Hepatocyte (in vitro differentiated cells): ENCODE measurements around the gene DOK5. TPM values are rescaled to one million over a fixed set of nuclear protein-coding genes. Genes with fewer than 3 reads are reported as not detected.

Experiments used
- DNase-seq: peaks from one replicate; pipeline ENCODE4 v3.0.0-alpha.2; 2016; ENCODE audit warnings: low spot score
- H2AFZ ChIP-seq: fragments of 200-600 bp; sonication (generic); 2 replicates; pipeline ENCODE4 v1.6.0; 2016; ENCODE audit warnings: antibody characterized with exemption, mild to moderate bottlenecking
- H3K27ac ChIP-seq: fragments of 200-600 bp; sonication (generic); 2 replicates; pipeline ENCODE4 v1.5.1; 2016; ENCODE audit warnings: mild to moderate bottlenecking
- H3K27me3 ChIP-seq: fragments of 200-600 bp; sonication (generic); 2 replicates; pipeline ENCODE4 v1.6.1; 2016
- H3K36me3 ChIP-seq: fragments of 200-600 bp; sonication (generic); replicated peaks from 2 replicates; pipeline ENCODE4 v1.5.1; 2016; ENCODE audit warnings: low read depth; ENCODE audit not compliant: insufficient read depth
- H3K4me1 ChIP-seq: fragments of 200-600 bp; sonication (generic); 2 replicates; pipeline ENCODE4 v1.5.1; 2016; ENCODE audit warnings: mild to moderate bottlenecking, moderate library complexity; ENCODE audit not compliant: insufficient read depth
- H3K4me2 ChIP-seq: fragments of 200-600 bp; sonication (generic); 2 replicates; pipeline ENCODE4 v1.6.0; 2016
- H3K4me3 ChIP-seq: fragments of 200-600 bp; sonication (generic); 2 replicates; pipeline ENCODE4 v1.5.1; 2016; ENCODE audit warnings: mild to moderate bottlenecking
- H3K79me2 ChIP-seq: fragments of 200-600 bp; sonication (generic); 2 replicates; pipeline ENCODE4 v1.6.0; 2017; ENCODE audit warnings: mild to moderate bottlenecking
- H3K9me2 ChIP-seq: fragments of 200-600 bp; sonication (generic); replicated peaks from 2 replicates; pipeline ENCODE4 v1.6.0; 2017; ENCODE audit warnings: mild to moderate bottlenecking; ENCODE audit not compliant: insufficient read depth
- H3K9me3 ChIP-seq: fragments of 200-600 bp; sonication (generic); 2 replicates; pipeline ENCODE4 v1.5.1; 2016; ENCODE audit warnings: low read depth, mild to moderate bottlenecking
- H4K20me1 ChIP-seq: fragments of 200-600 bp; sonication (generic); 2 replicates; pipeline ENCODE4 v1.6.0; 2016; ENCODE audit warnings: mild to moderate bottlenecking; ENCODE audit not compliant: insufficient read depth, poor library complexity, severe bottlenecking
- CTCF ChIP-seq: fragments of 200-600 bp; sonication (generic); IDR thresholded peaks from 2 replicates; pipeline ENCODE4 v1.5.1; 2016; ENCODE audit warnings: antibody characterized with exemption, mild to moderate bottlenecking; ENCODE audit not compliant: poor library complexity
- EZH2 ChIP-seq: fragments of 200-600 bp; sonication (generic); IDR thresholded peaks from 2 replicates; pipeline ENCODE4 v1.6.1; 2016; ENCODE audit warnings: antibody characterized with exemption, mild to moderate bottlenecking, borderline replicate concordance
- EZH2phosphoT487 ChIP-seq: fragments of 200-600 bp; sonication (generic); IDR thresholded peaks from one replicate; pipeline ENCODE4 v1.6.1; 2018; ENCODE audit warnings: antibody characterized with exemption, mild to moderate bottlenecking, low read depth, moderate library complexity; ENCODE audit not compliant: unreplicated experiment, severe bottlenecking
- WGBS: methylation state at CpG from one replicate; pipeline ENCODE4 v1.1.6; 2016; ENCODE audit warnings: low lambda C conversion rate; ENCODE audit errors: missing lambda C conversion rate; 5-methylcytosine and 5-hydroxymethylcytosine counted together
- polyA plus RNA-seq: library from polyadenylated mRNA; unstranded; fragments of >200 nt; fragmentation: Nextera tagmentation; extraction: Ambion mirVana; gene quantifications from 2 replicates; pipeline ENCODE4 v1.2.1, GENCODE V29; 2016
- total RNA-seq: library from RNA; depleted of rRNA; stranded (reverse); fragments of >200 nt; gene quantifications from 2 replicates; pipeline ENCODE4 v1.2.3, GENCODE V29; 2014

Gene DOK5
- total and polyA plus RNA-seq, 2 experiments from 2014 or later = 7.0 to 7.5 TPM

DNA sequence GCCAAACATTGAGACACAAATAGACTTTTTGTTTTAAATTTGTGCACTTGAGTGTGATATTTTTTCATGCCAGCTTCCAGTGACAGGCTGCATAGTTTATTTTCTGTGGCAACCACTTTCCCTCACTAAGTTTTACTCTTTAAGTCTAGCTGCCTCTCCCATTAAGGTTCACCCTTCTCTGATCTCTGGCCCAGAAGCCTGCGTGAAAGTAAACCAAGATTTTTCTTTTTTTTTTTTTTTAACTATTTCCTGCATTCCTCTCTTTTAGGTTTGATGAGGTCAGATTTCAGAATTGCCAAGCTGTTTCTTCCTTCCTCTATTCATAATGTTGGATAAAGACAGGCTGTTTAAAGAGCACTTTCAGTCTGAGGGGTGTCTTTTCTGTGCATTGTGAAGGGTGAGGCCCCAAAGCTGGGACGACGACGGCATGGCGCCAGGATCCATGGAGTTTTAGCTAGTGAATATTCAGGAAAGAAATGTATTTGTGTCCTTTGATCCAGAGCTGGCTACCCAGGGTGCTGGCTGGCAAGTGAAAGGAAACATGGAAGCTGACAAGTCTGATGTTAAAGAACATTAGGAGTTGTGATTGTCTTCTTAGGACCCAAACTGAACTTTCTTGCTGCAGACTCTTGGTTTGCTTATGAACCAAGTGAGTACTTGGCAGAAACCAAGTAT lies 50.7 kb downstream of the DOK5 start:
- Histone ChIP-seq H3K36me3 (no peaks in the 10 kb centered on the region), H3K27ac (no peak overlapping the region)

DNA sequence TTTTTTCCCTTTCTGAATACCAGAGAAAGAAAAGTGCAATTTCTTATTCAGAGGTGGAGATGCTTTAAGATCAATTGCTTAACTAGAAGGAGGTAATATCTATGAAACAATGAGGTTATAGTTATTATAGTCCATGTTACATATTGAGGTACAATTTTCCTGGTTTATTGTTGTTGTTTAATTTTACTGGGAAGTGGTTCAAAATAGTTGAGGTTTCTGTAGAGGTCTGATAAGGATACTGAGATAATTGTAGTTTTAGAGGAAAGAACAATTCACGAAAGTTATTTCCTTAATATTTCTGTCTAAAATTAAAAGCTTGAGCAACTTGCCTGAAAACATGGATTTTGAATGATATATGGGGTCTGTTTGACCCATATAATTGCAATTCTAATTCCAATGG lies 51.4 kb downstream of the DOK5 start:
- H3K4me3 ChIP-seq = no peak overlapping the region
- H3K9me2 ChIP-seq = no peaks in the 10 kb centered on the region
- no peak for DNase-seq
- H2AFZ ChIP-seq = no peak overlapping the region
- H3K27me3 ChIP-seq = no peaks in the 10 kb centered on the region
- H3K9me3 ChIP-seq = no peaks in the 10 kb centered on the region
- H3K36me3 ChIP-seq = no peaks in the 10 kb centered on the region
- H3K4me1 ChIP-seq = no peaks in the 10 kb centered on the region
- TF ChIP-seq EZH2phosphoT487 (no peak), CTCF (no peak), EZH2 (no peak)
- 80% methylated on average over 1 of the region's 1 CpG for WGBS
- H3K27ac ChIP-seq = no peak overlapping the region
- no peak overlapping the region for H3K4me2 ChIP-seq
- no peaks in the 10 kb centered on the region for H3K79me2 ChIP-seq
- no peaks in the 10 kb centered on the region for H4K20me1 ChIP-seq

More for the DNA sequence above, 50.7 kb downstream of the DOK5 start:
- DNase-seq = no peak
- TF ChIP-seq EZH2phosphoT487 (no peak), CTCF (no peak), EZH2 (no peak)
- Histone ChIP-seq H2AFZ (no peak overlapping the region), H4K20me1 (no peaks in the 10 kb centered on the region), H3K27me3 (no peaks in the 10 kb centered on the region), H3K4me2 (no peak overlapping the region), H3K9me3 (no peaks in the 10 kb centered on the region), H3K79me2 (no peaks in the 10 kb centered on the region), H3K4me1 (no peaks in the 10 kb centered on the region), H3K9me2 (no peaks in the 10 kb centered on the region), H3K4me3 (no peak overlapping the region)
- WGBS = 41% methylated on average over 5 of the region's 5 CpGs

DNA sequence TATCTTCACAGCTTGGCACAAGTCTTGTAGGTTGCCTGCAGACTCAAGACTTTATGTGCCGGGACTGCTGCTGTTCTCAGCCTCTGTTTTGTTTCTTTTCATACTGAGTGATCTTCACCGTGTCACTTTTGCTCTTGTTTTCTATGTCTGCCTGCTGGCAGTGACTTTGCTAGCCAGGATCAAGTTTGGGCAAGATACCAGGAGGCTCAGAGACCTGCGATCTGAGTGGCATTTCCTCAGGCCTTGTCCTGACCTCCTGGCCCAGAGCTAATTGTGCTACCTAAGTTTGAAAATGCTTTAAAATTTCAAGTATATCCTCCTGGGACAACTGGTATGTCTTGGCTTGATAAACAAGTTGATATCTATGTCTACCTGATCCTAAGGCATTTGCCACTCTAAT lies 57.2 kb downstream of the DOK5 start:
- Histone ChIP-seq H3K79me2 (no peaks in the 10 kb centered on the region), H3K27ac (no peak overlapping the region), H2AFZ (no peak overlapping the region), H3K4me3 (no peak overlapping the region), H4K20me1 (no peaks in the 10 kb centered on the region), H3K4me2 (no peak overlapping the region), H3K27me3 (no peaks in the 10 kb centered on the region), H3K9me2 (no peaks in the 10 kb centered on the region), H3K9me3 (no peaks in the 10 kb centered on the region), H3K4me1 (no peaks in the 10 kb centered on the region), H3K36me3 (no peaks in the 10 kb centered on the region)
- TF ChIP-seq EZH2phosphoT487 = no peak
- no peak for TF ChIP-seq EZH2
- no peak for TF ChIP-seq CTCF
- no peak for DNase-seq
- WGBS = 87% methylated on average over 3 of the region's 3 CpGs
